Esophagus mucosa (tissue), 1 donor: ENCODE measurements around the gene OR52E1. TPM values are rescaled to one million over a fixed set of nuclear protein-coding genes. Genes with fewer than 3 reads are reported as not detected.
"Not testable (repeated sequence)": the region's sequence is repeated elsewhere in the genome, so short reads cannot be mapped to it uniquely, and the experiment has no call there.

ENCODE experiments used
- ATAC-seq: fragments of 200-7000 bp; cut with Tn5 transposase; one replicate; pipeline ENCODE4 v1.9.1; 2020
- total RNA-seq: library from RNA; stranded (reverse); gene quantifications from one replicate; pipeline ENCODE4 v1.2.4, GENCODE V29; 2023
- donor health status: DM: yes; HTN: yes; CAD: no.

OR52E1 gene
- not detected for total RNA-seq

GRCh38 chr11:5069272-5069671 lies at the start of gene OR52E1:
TSS of gene OR52E1 (plus strand) at chr11:5069572.
- ATAC-seq = no peak

- no peak for ATAC-seq
Measured at GRCh38 chr11:5021996-5022395, 47.4 kb upstream of the OR52E1 start.

DNA sequence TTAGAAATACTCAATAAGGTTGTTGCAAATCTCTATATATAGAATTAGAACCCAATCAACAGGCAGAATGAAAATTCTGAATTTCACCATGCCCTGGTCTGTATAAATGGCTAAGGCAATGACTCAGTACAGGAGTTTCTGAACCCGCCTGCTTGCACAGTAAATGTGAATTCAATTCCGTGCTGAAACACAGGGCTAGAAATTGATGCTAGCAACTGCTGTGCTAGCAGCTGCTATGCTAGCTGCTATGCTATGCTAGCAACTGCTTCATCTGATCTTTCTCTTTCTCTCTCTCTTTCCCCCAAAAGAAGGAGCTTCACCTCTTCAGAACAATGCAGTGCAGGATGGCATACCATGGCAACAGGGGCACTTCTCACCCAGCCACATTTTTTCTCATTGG lies 32.7 kb upstream of the OR52E1 start:
- ATAC-seq = no peak

- no peak for ATAC-seq
Measured at GRCh38 chr11:5037926-5038325, 31.4 kb upstream of the OR52E1 start.

DNA sequence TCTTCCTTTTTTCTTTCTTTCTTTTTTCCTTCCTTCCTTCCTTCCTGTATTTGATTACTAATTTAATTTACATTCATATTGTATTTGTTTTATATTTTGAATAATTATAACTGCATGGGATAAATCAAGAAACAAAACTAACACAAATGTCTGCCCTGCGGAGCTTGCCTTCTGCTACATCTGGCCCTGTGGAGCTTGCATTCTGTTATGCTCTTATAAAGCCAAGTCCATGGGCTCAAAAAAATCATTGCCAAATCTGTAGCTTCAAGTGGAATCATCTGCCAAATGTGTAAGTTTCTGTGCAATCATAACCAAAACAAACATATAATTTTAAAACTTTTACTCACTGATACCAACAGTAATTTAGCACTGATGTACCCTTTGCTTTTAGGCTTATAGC lies 31.0 kb upstream of the OR52E1 start:
- no peak for ATAC-seq

DNA sequence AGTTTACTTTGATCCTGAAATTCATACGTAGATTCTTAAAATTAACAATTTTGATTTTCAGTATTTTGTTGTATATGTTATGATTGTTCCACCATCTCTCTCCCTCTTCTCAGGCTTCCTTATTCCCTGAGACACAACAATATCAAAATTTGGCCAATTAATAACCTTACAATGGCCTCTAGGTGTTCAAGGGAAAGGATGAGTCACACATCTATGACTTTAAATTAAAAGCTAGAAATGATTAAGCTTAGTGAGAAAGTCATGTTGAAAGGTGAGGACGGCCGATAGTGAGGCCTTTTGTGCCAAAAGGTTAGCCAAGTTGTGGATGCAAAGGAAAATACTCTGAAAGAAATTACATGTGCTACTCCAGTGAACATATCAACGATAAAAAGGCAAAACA lies 28.5 kb upstream of the OR52E1 start:
- ATAC-seq = no peak

DNA sequence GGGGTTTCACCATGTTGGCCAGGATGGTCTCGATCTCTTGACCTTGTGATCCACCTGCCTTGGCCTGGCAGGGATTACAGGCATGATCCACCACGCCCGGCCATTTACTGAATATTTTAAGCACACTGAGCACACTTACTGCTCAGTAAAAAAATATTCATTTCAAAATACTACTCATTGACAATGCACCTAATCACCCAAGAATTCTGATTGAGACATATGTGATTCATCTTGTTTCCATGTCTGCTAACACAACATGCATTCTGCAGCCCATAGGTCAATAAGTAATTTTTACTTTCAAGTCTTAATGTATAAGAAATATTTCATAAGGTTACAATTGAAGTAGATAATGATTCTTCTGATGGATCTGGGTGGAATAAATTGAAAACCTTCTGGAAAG lies 27.3 kb upstream of the OR52E1 start:
- no peak for ATAC-seq

DNA sequence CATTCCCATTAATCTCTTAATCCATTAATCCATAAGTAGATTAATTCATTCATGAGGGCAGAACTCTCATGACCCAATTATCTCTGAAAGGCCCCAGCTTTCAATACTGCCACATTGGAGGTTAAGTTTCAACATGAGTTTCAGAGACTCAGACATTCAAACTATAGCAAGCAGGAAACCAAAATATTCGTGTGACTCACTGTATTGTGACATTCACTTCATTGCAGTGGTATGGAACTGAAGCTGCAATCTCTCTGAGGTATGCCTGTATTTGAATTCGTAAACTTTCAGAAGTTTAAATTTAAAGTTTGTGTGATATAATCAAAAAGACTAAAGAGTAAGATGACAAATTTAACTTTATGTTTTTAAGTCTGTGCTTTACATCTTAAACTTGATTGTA lies 26.0 kb upstream of the OR52E1 start:
- ATAC-seq = no peak

DNA sequence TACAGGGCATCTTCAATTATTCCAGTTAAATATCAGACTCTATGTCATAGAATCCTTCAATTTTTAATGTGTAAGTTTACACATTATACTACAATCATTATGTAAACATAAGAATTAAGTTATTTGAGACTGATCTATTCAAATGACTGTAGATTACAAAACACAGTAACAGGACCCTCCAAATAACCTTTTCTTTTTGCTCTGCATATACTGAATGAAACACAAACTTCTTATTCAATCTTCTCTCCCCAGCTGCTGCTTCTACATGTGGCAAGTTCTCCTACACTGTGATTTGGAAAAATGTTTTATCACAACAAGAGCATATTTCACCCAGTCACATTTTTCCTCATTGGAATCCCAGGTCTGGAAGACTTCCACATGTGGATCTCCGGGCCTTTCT lies 23.1 kb upstream of the OR52E1 start, which contains the start of gene OR52J3:
Gene OR52J3 (plus strand): TSS at position 301 of the 400 bp plus-strand sequence. CDS start 0 bp downstream, at position 301.
- no peak for ATAC-seq

GRCh38 chr11:5046754-5047330 lies 22.5 kb upstream of the OR52E1 start:
- ATAC-seq = no peak

- ATAC-seq = not testable (repeated sequence)
Measured at GRCh38 chr11:5058679-5059078, 10.7 kb upstream of the OR52E1 start.

DNA sequence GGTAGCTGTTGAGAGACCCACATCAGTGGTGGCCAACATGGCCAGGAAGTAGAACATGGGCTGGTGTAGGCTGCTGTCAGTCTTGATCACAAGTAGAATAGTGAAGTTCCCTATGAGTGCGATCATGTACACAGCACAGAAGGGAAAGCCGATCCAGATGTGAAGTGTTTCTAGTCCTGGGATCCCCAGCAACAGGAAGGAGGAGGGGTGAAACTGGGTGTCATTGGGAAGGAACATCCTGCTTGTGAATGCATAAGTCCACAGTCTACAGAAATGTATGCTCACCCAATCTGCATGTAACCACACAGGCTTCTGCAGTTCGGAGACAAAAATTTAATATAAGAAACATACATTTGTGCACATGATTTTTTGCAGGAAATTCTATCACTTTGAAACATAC lies 10.0 kb upstream of the OR52E1 start, which contains the start of gene OR52E2:
Gene OR52E2 (minus strand): TSS at position 237 of the 400 bp plus-strand sequence. CDS start 0 bp downstream, at position 237.
- ATAC-seq = no peak

DNA sequence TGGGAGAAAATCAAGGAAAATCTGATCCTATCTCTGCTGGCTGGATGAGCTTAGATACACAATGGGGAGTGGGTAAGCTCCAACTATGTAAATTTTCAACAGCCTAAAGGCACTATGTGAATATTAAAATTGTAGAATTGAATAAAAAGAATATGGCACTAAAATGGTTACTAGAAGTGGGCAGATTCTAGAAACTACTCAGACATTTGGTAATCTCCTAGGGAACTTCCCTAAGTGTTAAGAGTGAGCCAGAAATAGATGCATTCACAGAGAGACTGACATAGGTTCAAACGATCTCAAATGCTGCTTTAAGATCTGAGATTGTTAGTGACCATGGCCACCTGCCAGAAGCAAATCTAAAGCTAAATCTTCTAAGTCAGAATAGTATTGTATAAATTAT lies 4.3 kb upstream of the OR52E1 start:
- ATAC-seq = no peak

- no peak for ATAC-seq
Measured at GRCh38 chr11:5071799-5072198, 2.4 kb downstream of the OR52E1 start.

GRCh38 chr11:5081405-5081804 lies 12.0 kb downstream of the OR52E1 start:
- ATAC-seq = no peak

- no peak for ATAC-seq
Measured at GRCh38 chr11:5083602-5084001, 14.2 kb downstream of the OR52E1 start.

- no peak for ATAC-seq
Measured at GRCh38 chr11:5088556-5088955, 19.2 kb downstream of the OR52E1 start.

- no peak for ATAC-seq
Measured at GRCh38 chr11:5090668-5091067, 21.3 kb downstream of the OR52E1 start.

GRCh38 chr11:5092821-5093585 lies 23.6 kb downstream of the OR52E1 start:
- no peak for ATAC-seq

GRCh38 chr11:5096011-5096410 lies 26.6 kb downstream of the OR52E1 start:
- no peak for ATAC-seq

DNA sequence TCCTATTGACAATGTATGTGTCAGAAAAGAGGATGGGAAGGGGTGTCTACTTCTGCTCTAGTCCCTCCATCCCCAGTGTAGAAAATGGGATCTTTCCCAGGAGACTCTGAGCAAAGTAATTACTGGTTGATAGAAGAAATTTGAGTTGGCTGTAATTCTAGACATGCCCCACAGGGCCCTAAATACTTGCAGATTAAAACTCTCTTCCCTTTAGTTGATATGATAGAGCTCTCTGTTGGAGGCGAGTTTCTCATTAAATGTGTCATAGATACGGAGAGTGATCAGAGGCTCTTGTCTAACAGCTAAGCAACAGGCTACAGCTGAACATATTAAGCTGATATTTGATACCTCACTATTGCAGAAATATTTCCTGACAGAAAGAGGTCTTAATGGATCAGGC lies 32.9 kb downstream of the OR52E1 start:
- no peak for ATAC-seq

DNA sequence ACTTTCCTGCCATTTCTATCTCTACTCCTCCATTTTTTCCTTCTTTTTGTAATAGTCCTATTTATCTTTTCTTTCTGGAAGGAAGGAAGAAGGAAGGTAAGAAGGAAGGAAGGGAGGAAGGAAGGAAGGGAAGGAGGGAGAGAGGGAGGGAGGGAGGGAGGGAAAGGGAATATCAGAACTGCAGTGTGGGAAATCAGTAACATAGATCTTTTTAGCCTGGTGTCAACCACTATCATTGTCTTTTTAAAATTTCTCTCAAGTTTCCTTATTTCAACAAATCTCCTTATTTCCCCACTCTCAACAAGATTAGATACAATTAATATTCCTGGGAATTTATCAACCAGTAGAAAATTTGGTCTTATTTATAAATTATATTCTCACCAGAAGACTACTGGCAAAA lies 33.7 kb downstream of the OR52E1 start:
- ATAC-seq = no peak

DNA sequence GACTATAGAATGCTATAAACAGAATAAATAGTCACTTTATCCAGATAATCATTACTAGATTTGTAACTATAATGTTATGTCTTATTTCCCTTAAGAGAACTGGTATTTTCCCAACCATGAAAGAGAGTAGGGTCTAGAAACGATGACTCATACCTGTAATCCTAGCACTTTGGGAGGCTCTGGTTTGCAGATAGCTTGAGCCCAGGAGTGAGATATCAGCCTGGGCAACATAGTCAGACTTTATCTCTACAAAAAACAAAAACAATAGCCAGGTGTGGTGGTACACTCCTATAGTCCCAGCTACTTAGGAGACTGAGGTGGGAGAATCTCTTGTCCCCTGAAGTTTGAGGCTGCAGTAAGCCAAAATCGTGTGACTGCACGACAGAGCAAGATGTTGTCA lies 37.9 kb downstream of the OR52E1 start:
- ATAC-seq = no peak

GRCh38 chr11:5115339-5115738 lies 46.0 kb downstream of the OR52E1 start:
- ATAC-seq = no peak
